Keratinocyte (primary cell): ENCODE measurements around the gene DBP. TPM values are rescaled to one million over a fixed set of nuclear protein-coding genes. Genes with fewer than 3 reads are reported as not detected.
"Not testable (repeated sequence)": the region's sequence is repeated elsewhere in the genome, so short reads cannot be mapped to it uniquely, and the experiment has no call there.

Experiments used
- DNase-seq: peaks from one replicate; pipeline ENCODE4 v3.0.0-alpha.2; 2011; ENCODE audit warnings: low read depth, missing footprints, low spot score
- FAIRE-seq: peaks from 2 replicates; lab custom pipeline; 2011; peaks lifted over from hg19 to GRCh38; lab: Jason Lieb, UNC
- H2AFZ ChIP-seq: 2 replicates; pipeline ENCODE4 v1.6.0; 2012; ENCODE audit warnings: low read length, control low read depth, inconsistent platforms; ENCODE audit not compliant: control insufficient read depth
- H3K27ac ChIP-seq: 2 replicates; pipeline ENCODE4 v1.5.1; 2011; ENCODE audit warnings: low read length; ENCODE audit not compliant: control insufficient read depth, insufficient read depth
- H3K27me3 ChIP-seq: 3 replicates; pipeline ENCODE4 v1.6.0; 2011; ENCODE audit warnings: low read length; ENCODE audit not compliant: control insufficient read depth, insufficient read depth; ENCODE audit errors: extremely low read depth
- H3K36me3 ChIP-seq, 2 experiments: 2 replicates in 1 of 2; 3 replicates in 1 of 2; pipeline ENCODE4 v1.5.1; 2011; ENCODE audit warnings: low read length in 2 of 2, mild to moderate bottlenecking in 1 of 2; ENCODE audit not compliant: control insufficient read depth in 2 of 2, insufficient read depth in 2 of 2; ENCODE audit errors: extremely low read depth in 1 of 2
- H3K4me1 ChIP-seq: 3 replicates; pipeline ENCODE4 v1.5.1; 2011; ENCODE audit warnings: low read length; ENCODE audit not compliant: control insufficient read depth, insufficient read depth; ENCODE audit errors: extremely low read depth
- H3K4me2 ChIP-seq: 3 replicates; pipeline ENCODE4 v1.6.0; 2011; ENCODE audit warnings: low read depth, low read length; ENCODE audit not compliant: control insufficient read depth, insufficient read depth; ENCODE audit errors: extremely low read depth
- H3K4me3 ChIP-seq, 3 experiments: fragments of 200-600 bp in 1 of 3; sonication (generic) in 1 of 3; 2 replicates in 2 of 3; 3 replicates in 1 of 3; pipeline ENCODE4 v1.5.1; 2011 to 2016; ENCODE audit warnings: low read length in 3 of 3, mild to moderate bottlenecking in 3 of 3, control low read depth in 2 of 3, inconsistent platforms in 1 of 3, low read depth in 1 of 3, mixed read lengths in 1 of 3, mixed run types in 1 of 3, moderate library complexity in 1 of 3; ENCODE audit not compliant: control insufficient read depth in 2 of 3, insufficient read depth in 2 of 3; ENCODE audit errors: extremely low read depth in 1 of 3
- H3K79me2 ChIP-seq: 2 replicates; pipeline ENCODE4 v1.6.0; 2012; ENCODE audit warnings: low read length; ENCODE audit not compliant: control insufficient read depth, insufficient read depth
- H3K9ac ChIP-seq: 3 replicates; pipeline ENCODE4 v1.6.0; 2011; ENCODE audit warnings: low read length; ENCODE audit not compliant: control insufficient read depth, insufficient read depth; ENCODE audit errors: extremely low read depth
- H3K9me1 ChIP-seq: 3 replicates; pipeline ENCODE4 v1.6.0; 2011; ENCODE audit warnings: low read length; ENCODE audit not compliant: control insufficient read depth, insufficient read depth; ENCODE audit errors: extremely low read depth
- H3K9me3 ChIP-seq: 2 replicates; pipeline ENCODE4 v1.5.1; 2012; ENCODE audit warnings: low read depth, low read length; ENCODE audit not compliant: control insufficient read depth
- H4K20me1 ChIP-seq: 3 replicates; pipeline ENCODE4 v1.6.0; 2011; ENCODE audit warnings: low read length; ENCODE audit not compliant: control insufficient read depth, insufficient read depth; ENCODE audit errors: extremely low read depth
- CTCF ChIP-seq, 3 experiments: IDR thresholded peaks in 1 of 3; conservative IDR thresholded peaks in 1 of 3; optimal IDR thresholded peaks in 1 of 3; 2 replicates in 2 of 3; 3 replicates in 1 of 3; pipeline versions ENCODE3 to v1.5.1; 2011; ENCODE audit warnings: low read length in 3 of 3, mild to moderate bottlenecking in 3 of 3, moderate library complexity in 2 of 3, control low read depth in 1 of 3, inconsistent platforms in 1 of 3; ENCODE audit not compliant: insufficient read depth in 2 of 3; ENCODE audit errors: extremely low read depth in 1 of 3
- EZH2 ChIP-seq: IDR thresholded peaks from one replicate; pipeline ENCODE4 v1.6.1; 2012; ENCODE audit warnings: inconsistent platforms, mild to moderate bottlenecking, low read length, moderate library complexity
- dilution Hi-C: fragments of 300-500 bp; cut with MboI; formaldehyde crosslinking; loops from one replicate; pipeline ENCODE4 v1.7.0; 2020; ENCODE audit warnings: low sequenced_read_pairs; ENCODE audit not compliant: extremely low pct_ligation_motif_present
- polyA plus RNA-seq, 5 experiments: library from polyadenylated mRNA; depleted of rRNA in 3 of 5; stranded (reverse) in 3 of 5; stranded (forward) in 1 of 5; unstranded in 1 of 5; fragments of >200 nt; gene quantifications; 1 replicate in 1 of 5; 2 replicates in 3 of 5; 3 replicates in 1 of 5; pipeline versions ENCODE4 v1.2.1 to v1.2.3, GENCODE V29; 2011 to 2012; ENCODE audit warnings: missing spikeins in 2 of 5, low read depth in 1 of 5, low replicate concordance in 1 of 5

The DBP gene
- polyA plus RNA-seq, 1 donor (not counting 4 experiments of a cell fraction or from before 2014, with no cell fraction given) = 1.0 TPM

- DNase-seq = no peak
- no peaks in the 10 kb centered on the region for H3K79me2 ChIP-seq
- no peak overlapping the region for H3K4me2 ChIP-seq
- H3K4me3 ChIP-seq = no peak overlapping the region
- H3K27ac ChIP-seq = no peak overlapping the region
- no peaks in the 10 kb centered on the region for H3K9me3 ChIP-seq
- FAIRE-seq = no peak
- no peaks in the 10 kb centered on the region for H3K27me3 ChIP-seq
- peaks cover 4% of the 10 kb centered on the region for H3K4me1 ChIP-seq
- no peaks in the 10 kb centered on the region for H3K9me1 ChIP-seq
- H3K9ac ChIP-seq = no peak overlapping the region
- dilution Hi-C loops = no loop called here
- no peaks in the 10 kb centered on the region for H3K36me3 ChIP-seq
- H4K20me1 ChIP-seq = no peaks in the 10 kb centered on the region
- TF ChIP-seq EZH2 (no peak), CTCF (optimal IDR thresholded peaks at IDR 0.05 in 1 of 3, IDR thresholded peaks at IDR 0.05 in 1 of 3, conservative IDR thresholded peaks at IDR 0.05 in 1 of 3; ENCODE audit: extremely low read depth in 1 of 3, insufficient read depth in 2 of 3, low read length in 3 of 3) (no peak)
- H2AFZ ChIP-seq = no peak overlapping the region
These were observed 22.6 kb upstream of the DBP start for GRCh38 chr19:48659768-48660167.

- Histone ChIP-seq H3K36me3 (no peaks in the 10 kb centered on the region), H3K4me2 (no peak overlapping the region), H3K27me3 (no peaks in the 10 kb centered on the region), H3K4me1 (peaks cover 4% of the 10 kb centered on the region), H3K4me3 (no peak overlapping the region), H2AFZ (no peak overlapping the region), H4K20me1 (no peaks in the 10 kb centered on the region), H3K9me1 (no peaks in the 10 kb centered on the region), H3K9ac (no peak overlapping the region), H3K27ac (no peak overlapping the region), H3K79me2 (no peaks in the 10 kb centered on the region), H3K9me3 (no peaks in the 10 kb centered on the region)
- TF ChIP-seq EZH2 (no peak), CTCF (optimal IDR thresholded peaks at IDR 0.05 in 1 of 3, IDR thresholded peaks at IDR 0.05 in 1 of 3, conservative IDR thresholded peaks at IDR 0.05 in 1 of 3; ENCODE audit: extremely low read depth in 1 of 3, insufficient read depth in 2 of 3, low read length in 3 of 3) (no peak)
- no peak for FAIRE-seq
- no peak for DNase-seq
- dilution Hi-C loops = no loop called here
These were observed 21.3 kb upstream of the DBP start for GRCh38 chr19:48658483-48658882.

- H3K4me1 ChIP-seq, H3K9me1 ChIP-seq, H3K4me2 ChIP-seq, FAIRE-seq, H3K27ac ChIP-seq, H4K20me1 ChIP-seq, DNase-seq, H3K36me3 ChIP-seq, H3K9me3 ChIP-seq, dilution Hi-C loops, H2AFZ ChIP-seq, H3K9ac ChIP-seq, H3K79me2 ChIP-seq, H3K4me3 ChIP-seq, H3K27me3 ChIP-seq: not testable (repeated sequence)
These were observed 20.6 kb upstream of the DBP start for GRCh38 chr19:48657828-48658227.
